Mononuclear cell (primary cell): ENCODE results near the gene LPIN3. TPM values are rescaled to one million over a fixed set of nuclear protein-coding genes. Genes with fewer than 3 reads are reported as not detected.

ENCODE experiments used
- H3K27me3 ChIP-seq: 2 replicates; pipeline ENCODE4 v1.6.0; 2011; ENCODE audit warnings: low read length, control low read depth; ENCODE audit not compliant: insufficient read depth
- H3K4me1 ChIP-seq: 2 replicates; pipeline ENCODE4 v1.5.1; 2011; ENCODE audit warnings: mild to moderate bottlenecking, low read length, control low read depth; ENCODE audit not compliant: insufficient read depth
- H3K4me3 ChIP-seq: 2 replicates; pipeline ENCODE4 v1.5.1; 2011; ENCODE audit warnings: mild to moderate bottlenecking, low read length, moderate library complexity
- H3K9me3 ChIP-seq: 2 replicates; pipeline ENCODE4 v1.5.1; 2011; ENCODE audit warnings: low read depth, mild to moderate bottlenecking, control low read depth, low read length
- total RNA-seq: library from RNA; depleted of rRNA; stranded (reverse); fragments of >200 nt; gene quantifications from one replicate; pipeline ENCODE4 v1.2.3, GENCODE V29; 2012

Gene LPIN3
- total RNA-seq, 1 donor: 0.10 TPM

GRCh38 chr20:41364967-41365765 lies 24.5 kb downstream of the LPIN3 start:
- Histone ChIP-seq H3K4me1 (no peaks in the 10 kb centered on the region), H3K9me3 (no peaks in the 10 kb centered on the region), H3K4me3 (no peak overlapping the region), H3K27me3 (peaks cover 18% of the 10 kb centered on the region)

- no peaks in the 10 kb centered on the region for H3K4me1 ChIP-seq
- H3K9me3 ChIP-seq: no peaks in the 10 kb centered on the region
- H3K4me3 ChIP-seq: no peak overlapping the region
- H3K27me3 ChIP-seq: peaks cover 18% of the 10 kb centered on the region
These were observed 25.3 kb downstream of the LPIN3 start for GRCh38 chr20:41365777-41366545.

- Histone ChIP-seq H3K4me3 (no peak within 1 kb of the TSS), H3K4me1 (no peaks in the 10 kb centered on the region), H3K9me3 (no peaks in the 10 kb centered on the region), H3K27me3 (peaks cover 18% of the 10 kb centered on the region)
These were observed 26.1 kb downstream of the LPIN3 start, which contains the start of gene EMILIN3 for GRCh38 chr20:41366546-41367392. Gene EMILIN3 (minus strand): TSS chr20:41366818. CDS start chr20:41366634, 184 bp downstream.

GRCh38 chr20:41367393-41367695 lies 26.7 kb downstream of the LPIN3 start:
- no peaks in the 10 kb centered on the region for H3K9me3 ChIP-seq
- peaks cover 18% of the 10 kb centered on the region for H3K27me3 ChIP-seq
- H3K4me3 ChIP-seq: no peak overlapping the region
- H3K4me1 ChIP-seq: no peaks in the 10 kb centered on the region

- H3K9me3 ChIP-seq: no peaks in the 10 kb centered on the region
- no peaks in the 10 kb centered on the region for H3K4me1 ChIP-seq
- peaks cover 18% of the 10 kb centered on the region for H3K27me3 ChIP-seq
- no peak overlapping the region for H3K4me3 ChIP-seq
These were observed 27.3 kb downstream of the LPIN3 start for GRCh38 chr20:41367956-41368355.

- Histone ChIP-seq H3K4me3 (no peak overlapping the region), H3K9me3 (no peaks in the 10 kb centered on the region), H3K4me1 (no peaks in the 10 kb centered on the region), H3K27me3 (peaks cover 18% of the 10 kb centered on the region)
These were observed 29.1 kb downstream of the LPIN3 start for GRCh38 chr20:41369673-41370072.

GRCh38 chr20:41370176-41370575 lies 29.6 kb downstream of the LPIN3 start:
- Histone ChIP-seq H3K27me3 (peaks cover 18% of the 10 kb centered on the region), H3K4me3 (no peak overlapping the region), H3K4me1 (no peaks in the 10 kb centered on the region), H3K9me3 (no peaks in the 10 kb centered on the region)

GRCh38 chr20:41371371-41371770 lies 30.8 kb downstream of the LPIN3 start:
- Histone ChIP-seq H3K9me3 (no peaks in the 10 kb centered on the region), H3K4me3 (no peak overlapping the region), H3K27me3 (peaks cover 12% of the 10 kb centered on the region), H3K4me1 (no peaks in the 10 kb centered on the region)

- H3K27me3 ChIP-seq: no peaks in the 10 kb centered on the region
- no peak overlapping the region for H3K4me3 ChIP-seq
- no peaks in the 10 kb centered on the region for H3K9me3 ChIP-seq
- no peaks in the 10 kb centered on the region for H3K4me1 ChIP-seq
These were observed 32.7 kb downstream of the LPIN3 start for GRCh38 chr20:41373251-41373783.

GRCh38 chr20:41373931-41374920 lies 33.6 kb downstream of the LPIN3 start:
- H3K27me3 ChIP-seq: no peaks in the 10 kb centered on the region
- no peaks in the 10 kb centered on the region for H3K9me3 ChIP-seq
- no peak overlapping the region for H3K4me3 ChIP-seq
- H3K4me1 ChIP-seq: no peaks in the 10 kb centered on the region

GRCh38 chr20:41375846-41376245 lies 35.2 kb downstream of the LPIN3 start:
- H3K27me3 ChIP-seq: no peaks in the 10 kb centered on the region
- no peak overlapping the region for H3K4me3 ChIP-seq
- no peaks in the 10 kb centered on the region for H3K9me3 ChIP-seq
- peaks cover 8% of the 10 kb centered on the region for H3K4me1 ChIP-seq

- Histone ChIP-seq H3K9me3 (no peaks in the 10 kb centered on the region), H3K27me3 (no peaks in the 10 kb centered on the region), H3K4me1 (peaks cover 9% of the 10 kb centered on the region), H3K4me3 (no peak overlapping the region)
These were observed 35.7 kb downstream of the LPIN3 start for GRCh38 chr20:41376349-41376748.

GRCh38 chr20:41377275-41377674 lies 36.7 kb downstream of the LPIN3 start:
- Histone ChIP-seq H3K9me3 (no peaks in the 10 kb centered on the region), H3K4me3 (no peak overlapping the region), H3K27me3 (no peaks in the 10 kb centered on the region), H3K4me1 (peaks cover 9% of the 10 kb centered on the region)

- Histone ChIP-seq H3K4me3 (no peak overlapping the region), H3K4me1 (peaks cover 9% of the 10 kb centered on the region), H3K9me3 (no peaks in the 10 kb centered on the region), H3K27me3 (no peaks in the 10 kb centered on the region)
These were observed 38.9 kb downstream of the LPIN3 start for GRCh38 chr20:41379551-41379950.
